GM19023 (cell line): ENCODE data around the gene MROH2B.
"Not testable (repeated sequence)": the region's sequence is repeated elsewhere in the genome, so short reads cannot be mapped to it uniquely, and the experiment has no call there.

Experiments
- ATAC-seq: cut with Tn5 transposase; IDR thresholded peaks from one replicate; pipeline ENCODE4 v1.9.1; 2021; ENCODE audit warnings: mild to moderate bottlenecking, moderate library complexity; ENCODE audit not compliant: unreplicated experiment

Gene MROH2B

GRCh38 chr5:41032973-41033372, 38.2 kb downstream of the MROH2B start:
- ATAC-seq: no peak

DNA sequence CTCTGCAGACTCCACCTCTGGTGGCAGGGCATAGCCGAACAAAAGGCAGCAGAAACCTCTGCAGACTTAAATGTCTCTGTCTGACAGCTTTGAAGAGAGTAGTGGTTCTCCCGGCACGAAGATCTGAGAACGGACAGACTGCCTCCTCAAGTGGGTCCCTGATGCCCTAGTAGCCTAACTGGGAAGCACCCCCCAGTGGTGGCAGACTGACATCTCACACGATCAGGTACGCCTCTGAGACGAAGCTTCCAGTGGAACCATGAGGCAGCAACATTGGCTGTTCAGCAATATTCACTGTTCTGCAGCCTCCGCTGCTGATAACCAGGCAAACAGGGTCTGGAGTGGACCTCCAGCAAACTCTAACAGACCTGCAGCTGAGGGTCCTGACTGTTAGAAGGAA, 48.5 kb downstream of the MROH2B start:
- ATAC-seq: not testable (repeated sequence)

GRCh38 chr5:41012318-41012717, 58.8 kb downstream of the MROH2B start:
- no peak for ATAC-seq

DNA sequence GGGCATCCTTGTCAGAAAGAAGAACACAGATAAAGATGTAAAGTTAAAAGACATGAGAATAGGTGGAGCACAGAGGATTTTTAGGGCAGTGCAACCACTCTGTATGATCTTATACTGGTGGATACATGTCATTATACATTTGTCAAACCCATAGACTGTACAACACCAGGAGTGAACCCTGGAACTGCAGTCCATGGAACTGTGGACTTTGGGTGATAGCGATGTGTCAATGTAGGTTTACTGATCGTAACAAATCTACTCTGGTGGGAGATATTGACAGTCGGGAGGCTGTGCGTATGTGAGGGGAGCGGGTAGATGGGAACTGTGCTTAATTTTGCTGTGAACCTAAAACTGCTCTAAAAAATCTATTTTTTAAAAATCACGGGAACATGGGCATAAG, 60.6 kb downstream of the MROH2B start:
- ATAC-seq: no peak

- ATAC-seq: no peak
These were observed 61.9 kb downstream of the MROH2B start for GRCh38 chr5:41009232-41009631.

- ATAC-seq: no peak
These were observed 66.2 kb downstream of the MROH2B start for GRCh38 chr5:41004931-41005330.

DNA sequence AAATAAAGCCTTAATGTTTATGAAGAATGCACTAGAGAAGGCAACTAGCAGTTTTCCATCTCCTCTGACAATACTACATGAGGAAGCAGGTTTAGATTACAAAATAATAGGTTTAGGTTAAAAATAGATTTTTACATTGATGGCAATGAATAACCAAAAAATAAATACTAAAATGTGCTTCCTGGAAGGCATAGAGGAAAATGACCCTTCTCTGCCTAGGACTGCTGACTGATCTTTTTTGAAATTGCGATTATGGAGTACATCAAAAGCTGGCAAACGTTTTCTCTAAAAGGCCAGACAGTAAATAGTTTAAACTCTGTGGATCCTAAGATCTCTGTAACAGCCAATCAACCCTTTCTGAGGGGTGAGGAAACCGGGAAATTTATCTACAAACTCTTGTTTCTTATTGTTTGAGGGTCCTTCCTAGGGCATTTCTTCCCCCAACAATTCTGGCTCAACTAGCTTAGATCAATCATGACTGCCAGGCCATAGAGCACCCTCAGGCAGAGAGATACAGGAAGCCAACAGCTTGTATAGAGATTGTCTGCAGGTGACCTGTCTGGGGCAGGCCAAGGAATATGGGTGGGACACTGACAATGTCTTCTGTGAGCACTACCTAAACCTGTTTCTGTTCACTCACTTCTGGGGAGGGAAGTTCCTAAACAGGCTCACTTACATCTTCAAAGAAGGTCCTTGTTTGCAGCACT, 67.3 kb downstream of the MROH2B start:
- no peak for ATAC-seq

DNA sequence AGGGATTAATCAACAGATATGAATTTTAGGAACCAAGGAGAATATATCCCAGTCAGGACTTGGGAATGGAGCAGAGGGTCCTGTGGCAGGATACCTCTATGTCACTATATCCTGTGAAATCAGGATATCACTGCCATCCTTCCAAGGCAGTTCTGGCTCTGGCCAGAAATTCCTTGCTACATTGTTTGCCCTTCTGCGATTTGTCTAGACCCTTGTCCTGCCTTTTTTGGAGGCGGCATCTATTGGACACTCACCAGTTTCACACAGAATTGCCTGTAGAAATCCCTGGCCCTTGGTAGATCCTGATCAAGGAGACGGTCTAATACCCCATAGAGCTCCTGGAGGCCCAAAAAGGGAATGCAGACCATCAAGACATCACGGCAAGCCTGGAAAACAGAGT, 71.2 kb downstream of the MROH2B start:
- ATAC-seq: no peak

DNA sequence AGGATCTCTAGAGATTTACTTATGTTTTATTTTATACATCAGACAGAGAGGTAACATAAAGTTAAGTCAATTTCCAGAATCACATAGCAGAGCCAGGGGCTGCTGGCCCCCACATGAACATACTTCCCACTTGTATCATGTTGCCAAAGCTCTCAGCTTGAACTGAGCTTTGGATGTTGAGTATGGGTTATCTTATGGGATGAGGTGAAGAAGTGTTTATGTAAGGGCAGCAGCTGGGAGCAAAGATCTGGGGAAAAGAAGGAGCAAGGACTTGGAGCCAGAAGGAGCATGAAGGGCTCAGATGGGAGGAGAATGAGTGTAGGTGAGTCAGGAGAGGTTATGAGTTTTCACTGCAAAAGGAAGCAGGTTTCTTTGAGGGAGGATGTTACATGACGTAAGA, 72.0 kb downstream of the MROH2B start:
- ATAC-seq: no peak

DNA sequence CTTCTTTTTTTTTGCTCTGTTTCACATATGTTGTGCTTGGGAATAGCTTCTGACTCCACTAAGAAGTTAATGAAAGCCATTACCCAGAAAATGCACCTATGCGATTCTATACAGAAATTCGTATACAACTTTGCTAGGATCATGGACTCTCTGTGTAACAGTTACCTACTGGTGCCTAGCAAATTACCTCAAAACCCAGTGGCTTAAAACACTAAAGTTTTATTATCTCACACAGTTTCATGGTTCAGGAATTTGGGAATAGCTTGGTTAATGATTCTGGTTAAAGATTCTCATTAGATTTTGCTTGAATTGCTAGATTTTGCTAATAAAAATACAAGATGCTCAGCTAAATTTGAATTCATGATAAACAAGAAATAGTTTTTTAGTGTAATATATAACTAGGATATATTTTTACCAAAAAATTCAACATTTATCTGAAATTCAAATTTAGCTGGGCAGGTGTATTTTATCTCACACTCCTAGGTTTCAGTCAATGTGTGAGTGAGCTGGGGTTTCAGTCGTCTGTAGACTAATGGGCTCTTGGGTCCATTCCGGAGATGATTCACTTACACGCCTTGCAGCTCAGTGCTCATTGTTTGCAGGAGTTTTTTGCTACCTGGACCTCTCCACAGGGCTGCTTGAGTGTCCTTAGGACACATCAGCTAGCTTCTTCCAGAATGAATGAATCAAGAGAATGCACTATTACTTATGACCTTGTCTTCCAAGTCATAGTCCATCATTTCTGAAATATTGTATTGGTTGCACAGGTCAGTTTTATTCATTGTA, 75.1 kb downstream of the MROH2B start:
- no peak for ATAC-seq

GRCh38 chr5:40991981-40992559, 79.1 kb downstream of the MROH2B start:
- no peak for ATAC-seq

- no peak for ATAC-seq
These were observed 79.8 kb downstream of the MROH2B start for GRCh38 chr5:40991168-40991980.

DNA sequence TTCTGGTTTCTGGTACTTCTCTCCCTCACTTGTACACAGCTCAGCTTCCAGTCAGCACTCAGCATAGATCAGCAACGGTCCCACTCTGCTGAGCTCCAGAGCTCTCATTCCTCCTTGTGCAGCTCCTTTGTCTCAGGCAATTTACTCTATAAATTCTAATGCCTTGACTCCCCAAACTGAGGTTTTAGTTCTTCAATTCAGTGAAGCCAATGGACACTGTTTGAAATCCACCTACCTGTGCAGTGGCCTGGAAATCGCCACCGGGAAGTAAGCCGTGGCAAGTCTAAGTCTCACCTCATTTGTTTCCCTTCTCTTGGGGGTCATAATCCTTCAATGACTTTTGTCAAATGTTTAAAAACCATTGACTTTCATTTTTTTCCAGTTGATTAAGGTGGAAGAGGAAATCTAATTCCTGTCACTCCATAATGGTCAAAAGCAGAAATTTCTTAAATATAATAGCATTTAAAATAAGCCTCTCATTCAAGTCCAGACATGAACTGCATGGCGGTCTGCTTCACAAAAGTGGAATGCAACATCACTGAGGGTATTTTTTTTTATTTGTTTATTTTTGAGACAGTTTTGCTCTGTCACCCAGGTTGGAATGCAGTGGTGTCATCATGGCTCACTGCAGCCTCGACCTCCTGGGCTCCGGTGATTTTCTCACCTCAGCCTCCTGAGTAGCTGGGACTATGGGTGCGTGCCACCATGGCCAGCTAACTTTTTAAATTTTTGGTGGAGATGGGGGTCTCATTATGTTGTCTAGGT, 82.2 kb downstream of the MROH2B start:
- ATAC-seq: no peak

GRCh38 chr5:40987349-40987748, 83.8 kb downstream of the MROH2B start:
- no peak for ATAC-seq

GRCh38 chr5:40986666-40987065, 84.5 kb downstream of the MROH2B start:
- ATAC-seq: no peak

GRCh38 chr5:40985501-40985900, 85.6 kb downstream of the MROH2B start:
- no peak for ATAC-seq

DNA sequence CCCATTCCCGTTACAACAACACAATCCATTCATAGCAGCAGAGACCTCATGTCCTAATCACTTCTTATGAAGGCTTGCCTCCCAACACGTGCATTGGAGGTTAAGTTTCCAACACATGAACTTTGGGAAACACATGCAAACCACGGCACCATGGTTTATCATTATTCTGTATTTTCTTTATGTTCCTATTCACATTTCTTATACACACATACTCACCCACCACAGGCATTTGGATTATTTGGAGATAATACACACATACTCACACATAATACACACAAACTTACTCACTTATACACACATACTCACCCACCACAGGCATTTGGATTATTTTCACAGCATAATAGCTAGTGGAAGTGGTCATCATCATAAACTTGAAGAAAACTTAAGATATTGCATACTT, 86.3 kb downstream of the MROH2B start:
- ATAC-seq: no peak

- no peak for ATAC-seq
These were observed 87.4 kb downstream of the MROH2B start for GRCh38 chr5:40983781-40984180.

DNA sequence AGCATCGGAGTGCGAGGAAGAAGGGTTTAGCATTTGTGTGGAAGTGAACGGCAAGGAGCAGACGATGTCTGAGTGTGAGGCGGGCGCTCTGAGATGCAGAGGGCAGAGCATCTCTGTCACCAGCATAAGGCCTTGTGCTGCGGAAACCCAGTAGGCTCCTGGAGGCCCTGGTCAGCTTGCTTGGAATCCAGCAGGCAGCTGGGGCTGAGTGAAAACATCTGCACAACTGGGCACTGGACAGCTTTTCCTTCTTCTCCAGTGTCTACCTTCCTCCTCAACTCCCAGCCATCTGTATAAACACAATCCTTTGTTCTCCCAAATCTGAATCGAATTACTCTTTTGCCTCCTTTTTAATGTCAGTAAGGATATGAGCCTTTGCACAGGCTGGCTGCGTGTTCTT, 89.7 kb downstream of the MROH2B start:
- ATAC-seq: no peak

DNA sequence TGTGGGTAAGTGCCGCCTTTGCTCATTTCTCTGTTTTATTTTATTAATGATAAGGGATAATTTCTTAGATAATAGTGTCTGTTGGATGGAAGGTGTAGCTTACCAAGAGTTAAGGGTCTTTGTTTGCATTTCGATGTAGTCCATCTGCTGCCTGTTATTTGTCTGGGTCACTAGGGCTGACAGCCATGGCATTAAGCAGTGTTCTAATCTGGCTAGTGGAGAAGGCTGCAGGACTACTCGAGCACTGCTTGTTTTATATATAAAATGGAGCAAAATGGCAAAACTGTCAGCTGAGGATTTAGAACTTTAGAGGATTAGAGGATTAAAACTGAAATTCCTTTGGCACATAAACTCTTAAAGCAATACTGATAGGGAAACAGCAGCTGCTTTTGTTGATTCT, 94.3 kb downstream of the MROH2B start:
- ATAC-seq: no peak

DNA sequence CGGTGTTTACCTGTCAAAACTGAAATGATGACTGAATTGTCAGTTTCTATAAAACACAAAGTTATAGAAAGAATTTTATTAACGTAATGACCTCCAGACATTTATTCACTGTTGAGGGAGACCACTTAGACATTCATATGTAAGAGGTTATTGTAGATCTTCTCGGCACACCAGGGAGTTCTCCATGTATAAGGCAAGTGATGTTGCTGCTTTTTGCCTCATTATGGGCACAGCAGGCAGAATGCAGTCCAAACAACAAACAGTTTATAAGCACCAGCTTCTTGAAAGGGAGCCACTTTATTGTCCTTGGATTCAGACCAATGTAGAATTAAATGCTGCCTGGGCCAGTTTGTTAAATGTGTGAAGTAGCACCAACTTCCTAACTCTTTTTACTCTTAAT, 95.1 kb downstream of the MROH2B start:
- no peak for ATAC-seq
